ENCODE data around the gene GNAT1. TPM values are rescaled to one million over a fixed set of nuclear protein-coding genes. Genes with fewer than 3 reads are reported as not detected.
"Not testable (repeated sequence)": the region's sequence is repeated elsewhere in the genome, so short reads cannot be mapped to it uniquely, and the experiment has no call there.

GNAT1 gene
- total RNA-seq, 1 experiment from 2014 or later: 0.13 TPM

DNA sequence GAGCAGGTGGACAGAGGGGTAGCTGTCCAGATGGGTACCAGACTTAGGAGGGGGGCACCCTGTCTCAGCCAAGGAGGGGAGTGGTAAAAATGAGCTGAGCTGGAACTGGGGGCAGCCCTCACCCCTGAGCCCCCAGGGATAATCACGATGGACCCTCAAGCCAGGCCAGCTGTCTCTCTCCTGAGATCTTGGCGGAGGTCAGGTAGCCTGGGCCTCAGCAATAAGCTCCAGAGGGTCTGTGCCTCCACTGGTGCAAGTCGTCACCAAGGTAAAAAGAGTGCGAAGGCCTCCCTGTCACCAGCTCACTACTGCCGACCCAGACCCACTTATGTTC lies 18.7 kb downstream of the GNAT1 start:
- H3K27me3 Mint-ChIP-seq (ENCODE audit: low read depth): peaks cover 25% of the 10 kb centered on the region
- H3K9me3 Mint-ChIP-seq: no peaks in the 10 kb centered on the region
- no peak for ATAC-seq
- no peaks in the 10 kb centered on the region for H3K36me3 Mint-ChIP-seq
- peaks cover 6% of the 10 kb centered on the region; the same call in 1 of the 2 replicates for H3K4me1 Mint-ChIP-seq
- no peak for DNase-seq (ENCODE audit: low spot score)
- no peak overlapping the region for H3K4me3 Mint-ChIP-seq
- POLR2A ChIA-PET: interaction anchor here (0.6 kb wide), 1 partner anchor 951 kb away, joined by 3 read pairs; no protein-coding TSS in a partner anchor
- no peak overlapping the region for H3K27ac Mint-ChIP-seq
- CTCF ChIA-PET: interaction anchor here (0.8 to 8.0 kb wide), 8 partner anchors 8 to 37 kb away, joined by 3 to 126 read pairs (median 14); partner anchors contain the start of gene GNAI2
- TF ChIP-seq FOXP1 (CRISPR knock-in tag; IDR thresholded peaks at IDR 0.05; ENCODE audit: borderline replicate concordance) (no peak), ZNF396 (CRISPR knock-in tag; IDR thresholded peaks at IDR 0.05; ENCODE audit: borderline replicate concordance) (no peak), NR3C1 (CRISPR knock-in tag; conservative IDR thresholded peaks at IDR 0.05; ENCODE audit: low read depth) (no peak), ZNF219 (CRISPR knock-in tag; IDR thresholded peaks at IDR 0.05; ENCODE audit: borderline replicate concordance) (no peak), ZNF423 (CRISPR knock-in tag; IDR thresholded peaks at IDR 0.05) (no peak)
- TF ChIP-seq, protein P1, sequence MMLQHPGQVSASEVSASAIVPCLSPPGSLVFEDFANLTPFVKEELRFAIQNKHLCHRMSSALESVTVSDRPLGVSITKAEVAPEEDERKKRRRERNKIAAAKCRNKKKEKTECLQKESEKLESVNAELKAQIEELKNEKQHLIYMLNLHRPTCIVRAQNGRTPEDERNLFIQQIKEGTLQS (CRISPR knock-in tag; conservative IDR thresholded peaks at IDR 0.05): no peak
- TF ChIP-seq, protein P2, sequence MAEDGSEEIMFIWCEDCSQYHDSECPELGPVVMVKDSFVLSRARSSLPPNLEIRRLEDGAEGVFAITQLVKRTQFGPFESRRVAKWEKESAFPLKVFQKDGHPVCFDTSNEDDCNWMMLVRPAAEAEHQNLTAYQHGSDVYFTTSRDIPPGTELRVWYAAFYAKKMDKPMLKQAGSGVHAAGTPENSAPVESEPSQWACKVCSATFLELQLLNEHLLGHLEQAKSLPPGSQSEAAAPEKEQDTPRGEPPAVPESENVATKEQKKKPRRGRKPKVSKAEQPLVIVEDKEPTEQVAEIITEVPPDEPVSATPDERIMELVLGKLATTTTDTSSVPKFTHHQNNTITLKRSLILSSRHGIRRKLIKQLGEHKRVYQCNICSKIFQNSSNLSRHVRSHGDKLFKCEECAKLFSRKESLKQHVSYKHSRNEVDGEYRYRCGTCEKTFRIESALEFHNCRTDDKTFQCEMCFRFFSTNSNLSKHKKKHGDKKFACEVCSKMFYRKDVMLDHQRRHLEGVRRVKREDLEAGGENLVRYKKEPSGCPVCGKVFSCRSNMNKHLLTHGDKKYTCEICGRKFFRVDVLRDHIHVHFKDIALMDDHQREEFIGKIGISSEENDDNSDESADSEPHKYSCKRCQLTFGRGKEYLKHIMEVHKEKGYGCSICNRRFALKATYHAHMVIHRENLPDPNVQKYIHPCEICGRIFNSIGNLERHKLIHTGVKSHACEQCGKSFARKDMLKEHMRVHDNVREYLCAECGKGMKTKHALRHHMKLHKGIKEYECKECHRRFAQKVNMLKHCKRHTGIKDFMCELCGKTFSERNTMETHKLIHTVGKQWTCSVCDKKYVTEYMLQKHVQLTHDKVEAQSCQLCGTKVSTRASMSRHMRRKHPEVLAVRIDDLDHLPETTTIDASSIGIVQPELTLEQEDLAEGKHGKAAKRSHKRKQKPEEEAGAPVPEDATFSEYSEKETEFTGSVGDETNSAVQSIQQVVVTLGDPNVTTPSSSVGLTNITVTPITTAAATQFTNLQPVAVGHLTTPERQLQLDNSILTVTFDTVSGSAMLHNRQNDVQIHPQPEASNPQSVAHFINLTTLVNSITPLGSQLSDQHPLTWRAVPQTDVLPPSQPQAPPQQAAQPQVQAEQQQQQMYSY (CRISPR knock-in tag; IDR thresholded peaks at IDR 0.05): no peak

DNA sequence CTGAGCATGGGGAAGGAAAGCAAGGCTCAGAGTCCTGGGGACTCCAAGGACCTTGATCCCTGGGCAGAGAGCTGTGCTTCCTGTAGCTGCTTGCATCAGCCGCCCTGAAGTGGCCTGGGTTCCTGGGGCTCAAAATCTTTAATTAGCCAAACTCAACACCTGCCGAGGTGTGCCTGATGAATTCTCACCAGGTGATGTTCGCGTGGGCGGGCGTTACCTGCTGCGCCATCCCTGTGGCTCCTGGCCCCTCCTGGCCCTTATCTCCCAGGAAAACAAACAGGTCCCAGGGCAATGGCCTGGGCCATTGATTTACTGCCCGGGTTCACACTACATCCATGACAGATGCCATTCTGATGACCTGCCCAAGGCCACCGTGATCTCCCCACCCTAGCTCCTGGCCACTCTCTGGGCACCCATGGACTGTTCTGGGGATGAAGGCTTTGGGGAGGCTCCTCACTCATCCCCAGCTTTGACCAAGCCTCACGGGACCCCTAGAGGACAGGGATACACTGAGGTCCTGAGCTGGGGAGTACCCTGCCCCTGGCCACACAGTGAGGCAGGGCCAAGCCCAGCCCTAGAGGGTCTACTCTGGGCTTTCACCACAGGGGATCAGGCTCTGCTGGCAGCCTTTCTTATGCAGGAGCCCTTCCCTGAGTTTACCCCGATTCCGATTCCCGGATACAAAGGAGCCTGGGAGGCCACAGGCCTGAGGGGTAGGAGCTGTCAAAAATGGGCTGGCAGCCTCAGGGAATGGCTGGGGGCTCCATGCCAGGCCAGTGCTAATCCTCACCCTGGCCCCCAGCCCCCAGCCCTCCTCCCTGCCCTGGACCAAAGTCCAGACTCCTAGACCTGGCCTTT lies 19.3 kb downstream of the GNAT1 start:
- peaks cover 6% of the 10 kb centered on the region; the same call in 1 of the 2 replicates for H3K4me1 Mint-ChIP-seq
- peaks cover 21% of the 10 kb centered on the region for H3K27me3 Mint-ChIP-seq (ENCODE audit: low read depth)
- TF ChIP-seq GABPB1 (CRISPR knock-in tag; IDR thresholded peaks at IDR 0.05) (peak; percentile 97), ZNF396 (CRISPR knock-in tag; IDR thresholded peaks at IDR 0.05; ENCODE audit: borderline replicate concordance) (no peak), FOXP1 (CRISPR knock-in tag; IDR thresholded peaks at IDR 0.05; ENCODE audit: borderline replicate concordance) (0 out of 2 replicates have a peak, but pooled peaks have one; percentile 11), ZNF263 (CRISPR knock-in tag; IDR thresholded peaks at IDR 0.05; ENCODE audit: low read depth) (0 out of 2 replicates have a peak, but pooled peaks have one; percentile 27)
- no peaks in the 10 kb centered on the region for H3K36me3 Mint-ChIP-seq
- ATAC-seq (peak; percentile 54), DNase-seq (ENCODE audit: low spot score) (peak; percentile 42)
- H3K9me3 Mint-ChIP-seq: no peaks in the 10 kb centered on the region
- no peak overlapping the region for H3K27ac Mint-ChIP-seq
- ChIA-PET POLR2A (interaction anchor here (0.6 kb wide), 1 partner anchor 951 kb away, joined by 3 read pairs; no protein-coding TSS in a partner anchor), CTCF (interaction anchor here (0.6 to 8.0 kb wide), 13 partner anchors 8 to 99 kb away, joined by 3 to 126 read pairs (median 8); partner anchors contain the start of gene GNAI2)
- H3K4me3 Mint-ChIP-seq: no peak overlapping the region

DNA sequence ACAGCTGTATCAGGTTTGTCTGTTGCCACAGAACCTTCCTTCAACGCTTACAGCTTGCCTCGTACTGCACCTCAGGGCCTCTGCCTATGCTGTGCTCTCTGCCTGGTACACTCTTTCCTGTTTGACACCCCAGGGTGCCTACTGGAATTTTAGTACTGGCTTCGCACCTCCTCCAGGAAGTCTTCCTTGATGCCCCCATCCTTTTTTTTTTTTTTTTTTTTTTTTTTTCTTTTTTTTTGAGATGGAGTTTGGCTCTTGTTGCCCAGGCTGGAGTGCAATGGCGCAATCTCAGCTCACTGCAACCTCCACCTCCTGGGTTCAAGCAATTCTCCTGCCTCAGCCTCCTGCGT lies 19.9 kb downstream of the GNAT1 start:
- H3K4me3 Mint-ChIP-seq; H3K9me3 Mint-ChIP-seq; ATAC-seq; DNase-seq (ENCODE audit: low spot score); H3K36me3 Mint-ChIP-seq; H3K4me1 Mint-ChIP-seq; H3K27ac Mint-ChIP-seq: not testable (repeated sequence)
- peaks cover 15% of the 10 kb centered on the region for H3K27me3 Mint-ChIP-seq (ENCODE audit: low read depth)
- CTCF ChIA-PET: interaction anchor here (0.6 to 8.0 kb wide), 12 partner anchors 9 to 257 kb away, joined by 3 to 126 read pairs (median 9); no protein-coding TSS in a partner anchor
- POLR2A ChIA-PET: interaction anchor here (0.6 kb wide), 1 partner anchor 127 kb away, joined by 4 read pairs; no protein-coding TSS in a partner anchor

DNA sequence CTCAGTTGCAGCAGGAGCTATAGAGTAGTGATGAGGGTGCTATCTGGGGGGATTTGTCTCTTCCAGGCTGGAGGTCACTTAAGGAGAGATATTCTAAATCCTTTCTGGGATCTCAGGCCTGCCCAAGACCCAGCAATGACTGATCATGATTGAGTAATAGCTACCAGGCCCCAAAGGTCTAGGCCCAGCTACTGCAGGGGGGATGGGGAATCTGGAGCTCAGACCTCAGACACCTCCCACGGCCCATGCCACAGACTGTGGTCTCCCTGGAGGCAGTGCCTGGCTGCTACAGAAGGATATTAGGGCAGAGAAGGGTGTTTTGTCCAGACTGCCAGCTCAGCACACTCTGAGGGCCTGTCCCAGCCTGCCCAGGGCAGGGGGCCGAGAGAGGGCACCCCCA lies 20.5 kb downstream of the GNAT1 start:
- Mint-ChIP-seq H3K27me3 (ENCODE audit: low read depth) (peaks cover 9% of the 10 kb centered on the region), H3K27ac (no peak overlapping the region), H3K4me3 (no peak overlapping the region), H3K36me3 (no peaks in the 10 kb centered on the region), H3K4me1 (peaks cover 6% of the 10 kb centered on the region; the same call in 1 of the 2 replicates), H3K9me3 (no peaks in the 10 kb centered on the region)
- ATAC-seq: no peak
- ChIA-PET CTCF (interaction anchor here (0.6 to 8.0 kb wide), 10 partner anchors 8 to 258 kb away, joined by 3 to 126 read pairs (median 10); no protein-coding TSS in a partner anchor), POLR2A (interaction anchor here (0.6 kb wide), 1 partner anchor 127 kb away, joined by 4 read pairs; no protein-coding TSS in a partner anchor)
- no peak for DNase-seq (ENCODE audit: low spot score)
- TF ChIP-seq CREM (CRISPR knock-in tag; IDR thresholded peaks at IDR 0.05) (no peak), TCF7 (CRISPR knock-in tag; IDR thresholded peaks at IDR 0.05; ENCODE audit: low read depth) (no peak)
- TF ChIP-seq, protein P3, sequence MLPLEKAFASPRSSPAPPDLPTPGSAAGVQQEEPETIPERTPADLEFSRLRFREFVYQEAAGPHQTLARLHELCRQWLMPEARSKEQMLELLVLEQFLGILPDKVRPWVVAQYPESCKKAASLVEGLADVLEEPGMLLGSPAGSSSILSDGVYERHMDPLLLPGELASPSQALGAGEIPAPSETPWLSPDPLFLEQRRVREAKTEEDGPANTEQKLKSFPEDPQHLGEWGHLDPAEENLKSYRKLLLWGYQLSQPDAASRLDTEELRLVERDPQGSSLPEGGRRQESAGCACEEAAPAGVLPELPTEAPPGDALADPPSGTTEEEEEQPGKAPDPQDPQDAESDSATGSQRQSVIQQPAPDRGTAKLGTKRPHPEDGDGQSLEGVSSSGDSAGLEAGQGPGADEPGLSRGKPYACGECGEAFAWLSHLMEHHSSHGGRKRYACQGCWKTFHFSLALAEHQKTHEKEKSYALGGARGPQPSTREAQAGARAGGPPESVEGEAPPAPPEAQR (CRISPR knock-in tag; IDR thresholded peaks at IDR 0.05): no peak
- TF ChIP-seq, protein P4, sequence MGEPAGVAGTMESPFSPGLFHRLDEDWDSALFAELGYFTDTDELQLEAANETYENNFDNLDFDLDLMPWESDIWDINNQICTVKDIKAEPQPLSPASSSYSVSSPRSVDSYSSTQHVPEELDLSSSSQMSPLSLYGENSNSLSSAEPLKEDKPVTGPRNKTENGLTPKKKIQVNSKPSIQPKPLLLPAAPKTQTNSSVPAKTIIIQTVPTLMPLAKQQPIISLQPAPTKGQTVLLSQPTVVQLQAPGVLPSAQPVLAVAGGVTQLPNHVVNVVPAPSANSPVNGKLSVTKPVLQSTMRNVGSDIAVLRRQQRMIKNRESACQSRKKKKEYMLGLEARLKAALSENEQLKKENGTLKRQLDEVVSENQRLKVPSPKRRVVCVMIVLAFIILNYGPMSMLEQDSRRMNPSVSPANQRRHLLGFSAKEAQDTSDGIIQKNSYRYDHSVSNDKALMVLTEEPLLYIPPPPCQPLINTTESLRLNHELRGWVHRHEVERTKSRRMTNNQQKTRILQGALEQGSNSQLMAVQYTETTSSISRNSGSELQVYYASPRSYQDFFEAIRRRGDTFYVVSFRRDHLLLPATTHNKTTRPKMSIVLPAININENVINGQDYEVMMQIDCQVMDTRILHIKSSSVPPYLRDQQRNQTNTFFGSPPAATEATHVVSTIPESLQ (CRISPR knock-in tag; IDR thresholded peaks at IDR 0.05): no peak
- TF ChIP-seq, protein P5, sequence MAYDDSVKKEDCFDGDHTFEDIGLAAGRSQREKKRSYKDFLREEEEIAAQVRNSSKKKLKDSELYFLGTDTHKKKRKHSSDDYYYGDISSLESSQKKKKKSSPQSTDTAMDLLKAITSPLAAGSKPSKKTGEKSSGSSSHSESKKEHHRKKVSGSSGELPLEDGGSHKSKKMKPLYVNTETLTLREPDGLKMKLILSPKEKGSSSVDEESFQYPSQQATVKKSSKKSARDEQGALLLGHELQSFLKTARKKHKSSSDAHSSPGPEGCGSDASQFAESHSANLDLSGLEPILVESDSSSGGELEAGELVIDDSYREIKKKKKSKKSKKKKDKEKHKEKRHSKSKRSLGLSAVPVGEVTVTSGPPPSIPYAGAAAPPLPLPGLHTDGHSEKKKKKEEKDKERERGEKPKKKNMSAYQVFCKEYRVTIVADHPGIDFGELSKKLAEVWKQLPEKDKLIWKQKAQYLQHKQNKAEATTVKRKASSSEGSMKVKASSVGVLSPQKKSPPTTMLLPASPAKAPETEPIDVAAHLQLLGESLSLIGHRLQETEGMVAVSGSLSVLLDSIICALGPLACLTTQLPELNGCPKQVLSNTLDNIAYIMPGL (CRISPR knock-in tag; IDR thresholded peaks at IDR 0.05): no peak
